DMS153 (cell line): Measurements from ENCODE around the gene RAD23B.

Source experiments
- DNase-seq: peaks from one replicate; lab custom pipeline; 2025; lab: John Stamatoyannopoulos, UW

Gene RAD23B

GRCh38 chr9:107268560-107268959, 14.5 kb upstream of the RAD23B start:
- no peak for DNase-seq

GRCh38 chr9:107269254-107269653, 13.8 kb upstream of the RAD23B start:
- DNase-seq = no peak

- no peak for DNase-seq
These were observed 13.4 kb upstream of the RAD23B start for GRCh38 chr9:107269681-107270080.

- no peak for DNase-seq
These were observed 13.0 kb upstream of the RAD23B start for GRCh38 chr9:107270082-107270481.

DNA sequence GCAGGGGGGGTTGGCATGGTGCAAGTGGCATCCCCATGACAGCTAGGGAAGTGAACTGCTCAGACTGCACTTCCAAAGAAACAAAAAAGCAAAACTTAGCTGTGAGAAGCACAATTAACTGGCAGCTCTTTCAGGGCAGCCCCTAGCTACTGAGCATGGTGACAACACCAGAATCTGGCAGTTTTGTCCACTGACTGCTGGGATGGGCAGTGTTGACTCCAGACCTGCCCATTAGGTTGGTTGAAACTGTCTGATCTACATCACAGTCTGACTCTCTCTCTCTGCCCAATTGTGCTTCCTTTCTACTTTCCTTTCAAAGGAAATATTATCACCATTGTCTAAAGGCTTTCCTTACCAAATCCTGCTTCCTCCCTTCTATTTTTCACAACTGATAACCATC, 12.5 kb upstream of the RAD23B start:
- no peak for DNase-seq

DNA sequence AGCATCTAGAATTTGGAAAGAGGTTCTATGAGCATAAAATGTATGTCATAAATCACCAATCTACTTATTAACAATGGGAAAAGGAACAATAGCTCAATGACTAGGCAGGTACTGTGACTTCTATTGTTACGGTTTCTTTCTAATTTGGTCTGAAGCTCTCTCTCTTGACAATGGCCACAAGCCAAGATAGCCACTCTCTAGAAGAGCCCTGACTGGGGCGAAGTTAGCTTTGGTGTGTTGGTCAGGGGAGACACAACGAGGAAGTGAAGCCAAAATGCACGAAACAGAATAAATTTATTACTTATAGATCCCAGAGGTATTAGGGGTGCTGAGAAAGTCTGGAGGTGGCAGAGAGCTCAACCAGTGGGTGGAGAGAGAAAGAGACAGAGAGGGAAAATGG, 9.4 kb upstream of the RAD23B start:
- no peak for DNase-seq

DNA sequence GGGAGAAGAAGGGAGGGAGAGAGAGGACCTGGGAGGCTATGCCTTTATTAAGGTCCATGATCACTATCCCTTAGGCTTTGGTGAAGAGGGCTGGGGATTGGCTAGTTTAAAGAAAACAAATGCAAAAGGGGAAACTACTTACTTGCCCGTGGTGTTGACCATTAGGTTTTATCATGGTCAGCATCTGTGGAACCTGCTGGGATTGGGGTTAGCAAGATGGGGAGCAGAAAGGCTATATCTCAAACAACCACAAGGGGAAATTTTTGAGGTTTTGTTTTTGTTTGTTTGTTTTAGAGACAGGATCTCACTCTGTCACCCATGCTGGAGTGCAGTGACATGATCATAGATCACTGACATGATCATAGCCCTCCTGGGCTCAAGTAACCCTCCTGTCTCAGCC, 9.0 kb upstream of the RAD23B start:
- DNase-seq = no peak

DNA sequence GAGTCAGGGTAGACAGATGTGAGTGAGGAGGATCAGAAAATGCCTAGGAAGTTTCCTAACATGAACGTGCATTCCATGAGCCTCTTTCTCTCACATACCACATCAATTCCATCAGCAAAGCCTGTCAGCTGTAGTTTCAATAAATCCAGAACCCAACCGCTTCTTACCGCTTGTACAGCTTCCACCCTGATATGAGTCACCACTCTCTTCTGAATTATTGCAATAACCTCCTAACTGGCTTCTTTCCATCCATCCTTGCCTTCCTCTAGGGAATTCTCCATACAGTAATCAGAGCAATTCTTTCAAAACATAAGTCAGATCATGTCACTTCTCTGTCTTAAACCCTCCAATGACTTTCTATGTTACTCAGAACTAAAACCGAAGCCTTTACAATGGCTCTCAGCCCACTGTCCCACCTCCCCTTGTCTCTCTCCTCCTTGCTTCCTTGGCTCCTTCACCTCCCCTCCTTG, 8.1 kb upstream of the RAD23B start:
- no peak for DNase-seq

DNA sequence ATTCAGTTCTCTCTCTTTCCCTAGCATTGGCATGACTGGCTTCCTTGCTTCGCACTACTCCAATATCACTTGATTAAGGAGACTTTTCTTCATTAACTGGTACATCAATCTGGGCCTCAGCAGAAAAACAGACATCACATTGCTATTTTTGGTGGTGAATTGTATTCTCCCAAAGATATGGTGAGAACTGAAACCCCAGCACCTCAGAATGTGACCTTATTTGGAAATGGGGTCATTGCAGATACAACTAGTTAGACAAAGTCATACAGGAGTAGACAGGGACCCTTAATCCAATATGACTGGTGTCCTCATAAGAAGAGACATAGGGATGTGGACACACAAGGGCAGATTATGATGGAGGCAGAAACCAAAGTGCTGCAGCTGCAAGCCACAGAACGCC, 7.5 kb upstream of the RAD23B start:
- DNase-seq = no peak

DNA sequence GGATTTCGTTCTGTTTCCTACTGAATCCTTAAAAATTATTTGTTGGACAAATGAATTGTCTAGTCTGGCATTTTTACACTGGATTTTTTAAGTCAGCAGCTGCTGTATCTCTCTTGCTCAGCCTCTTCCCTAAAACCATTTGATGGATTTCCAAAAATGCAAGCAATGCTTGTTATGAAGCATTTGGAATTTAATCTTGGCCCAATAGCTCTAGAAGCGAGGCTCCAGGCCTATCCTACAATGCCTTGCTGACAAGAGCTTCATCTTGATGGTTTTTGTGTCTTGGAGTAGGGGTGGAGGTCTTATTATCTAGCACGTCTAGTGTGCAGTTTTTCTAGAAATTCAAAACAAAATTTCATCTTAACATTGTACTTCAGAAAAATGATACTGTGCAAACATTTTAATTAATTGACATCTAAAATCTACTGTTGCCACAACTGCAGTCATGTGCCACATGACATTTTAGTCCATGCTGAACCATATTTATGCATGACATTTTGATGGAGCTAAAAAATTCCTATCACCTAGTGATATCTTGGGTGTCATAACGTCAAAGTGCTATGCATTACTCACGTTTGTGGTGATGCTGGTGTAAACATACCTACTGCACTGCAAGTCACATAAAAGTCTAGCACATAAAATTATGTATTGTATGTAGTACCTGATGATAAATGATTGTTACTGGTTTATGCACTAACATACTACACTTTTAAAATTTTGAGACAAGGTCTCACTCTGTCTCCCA, 5.9 kb upstream of the RAD23B start:
- DNase-seq = no peak

DNA sequence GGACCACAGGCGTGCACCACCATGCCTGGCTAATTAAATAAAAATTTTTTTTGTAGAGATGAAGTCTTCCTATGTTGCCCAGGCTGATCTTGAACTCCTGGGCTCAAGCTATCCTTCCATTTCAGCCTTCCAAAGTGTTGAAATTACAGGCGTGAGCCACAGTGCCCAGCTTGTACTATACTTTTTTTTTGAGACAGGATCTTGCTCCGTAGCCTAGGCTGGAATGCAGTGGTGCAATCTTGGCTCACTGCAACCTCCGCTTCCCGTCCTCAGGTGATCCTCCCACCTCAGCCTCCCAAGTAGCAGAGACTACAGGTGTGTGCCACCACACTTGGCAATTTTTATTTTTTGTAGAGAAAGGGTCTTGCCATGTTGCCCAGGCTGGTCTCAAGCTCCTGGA, 5.3 kb upstream of the RAD23B start:
- DNase-seq = no peak

GRCh38 chr9:107279086-107279485, 4.0 kb upstream of the RAD23B start:
- no peak for DNase-seq

DNA sequence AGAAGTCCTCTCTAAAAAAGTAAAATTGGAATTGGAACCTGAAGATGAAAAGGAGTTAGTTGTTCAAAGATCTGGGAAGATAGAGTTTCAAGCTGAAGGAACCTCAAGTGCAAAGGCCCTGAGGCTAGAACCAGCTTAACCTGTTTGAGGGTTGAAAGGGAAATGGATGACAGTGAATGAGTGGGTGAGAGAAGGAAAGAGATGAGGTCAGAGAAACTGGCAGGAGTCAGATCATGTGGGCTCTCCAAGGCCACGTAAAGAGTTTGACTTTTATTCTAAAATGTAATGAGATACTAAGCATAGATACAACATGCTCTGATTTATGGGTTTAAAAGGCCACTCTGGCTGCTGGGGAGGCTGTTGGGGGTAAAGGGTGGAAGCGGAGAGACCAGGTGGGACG, 2.5 kb upstream of the RAD23B start:
- no peak for DNase-seq

- DNase-seq = no peak
These were observed 1.9 kb upstream of the RAD23B start for GRCh38 chr9:107281184-107281583.

DNA sequence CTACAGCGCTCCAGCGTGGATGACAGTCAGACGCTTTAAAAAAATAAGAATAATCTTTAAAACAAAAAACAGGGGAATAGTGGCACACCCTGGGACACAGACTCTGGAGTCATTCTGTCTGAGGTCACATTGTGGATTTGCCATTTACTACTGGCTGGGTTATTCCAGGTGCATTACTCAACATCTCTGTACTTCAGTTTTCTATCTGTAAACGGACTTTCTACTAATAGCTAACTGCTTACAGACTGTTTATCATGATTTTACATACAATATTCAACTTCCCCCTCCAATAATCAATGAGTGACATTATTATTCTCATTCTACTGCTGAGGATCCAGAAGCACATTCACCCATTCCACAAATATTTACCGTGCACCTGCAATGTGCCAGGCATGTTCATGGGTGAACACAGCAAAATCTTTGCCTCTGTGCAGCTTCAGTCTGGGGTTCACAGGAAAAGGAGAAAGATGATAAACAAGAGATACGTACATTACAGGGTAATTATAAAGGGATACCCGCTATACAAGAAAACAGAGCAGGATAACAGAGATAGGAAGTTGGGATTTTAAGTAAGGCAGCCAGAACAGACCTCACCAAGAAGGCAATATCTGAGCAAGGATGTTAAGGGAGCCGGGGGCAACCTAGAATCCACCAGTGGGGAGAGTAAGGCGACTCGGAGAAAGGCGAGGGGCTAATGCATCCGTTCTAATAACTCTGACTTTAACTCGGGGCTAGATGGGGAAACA, 984 bp upstream of the RAD23B start:
- no peak for DNase-seq

DNA sequence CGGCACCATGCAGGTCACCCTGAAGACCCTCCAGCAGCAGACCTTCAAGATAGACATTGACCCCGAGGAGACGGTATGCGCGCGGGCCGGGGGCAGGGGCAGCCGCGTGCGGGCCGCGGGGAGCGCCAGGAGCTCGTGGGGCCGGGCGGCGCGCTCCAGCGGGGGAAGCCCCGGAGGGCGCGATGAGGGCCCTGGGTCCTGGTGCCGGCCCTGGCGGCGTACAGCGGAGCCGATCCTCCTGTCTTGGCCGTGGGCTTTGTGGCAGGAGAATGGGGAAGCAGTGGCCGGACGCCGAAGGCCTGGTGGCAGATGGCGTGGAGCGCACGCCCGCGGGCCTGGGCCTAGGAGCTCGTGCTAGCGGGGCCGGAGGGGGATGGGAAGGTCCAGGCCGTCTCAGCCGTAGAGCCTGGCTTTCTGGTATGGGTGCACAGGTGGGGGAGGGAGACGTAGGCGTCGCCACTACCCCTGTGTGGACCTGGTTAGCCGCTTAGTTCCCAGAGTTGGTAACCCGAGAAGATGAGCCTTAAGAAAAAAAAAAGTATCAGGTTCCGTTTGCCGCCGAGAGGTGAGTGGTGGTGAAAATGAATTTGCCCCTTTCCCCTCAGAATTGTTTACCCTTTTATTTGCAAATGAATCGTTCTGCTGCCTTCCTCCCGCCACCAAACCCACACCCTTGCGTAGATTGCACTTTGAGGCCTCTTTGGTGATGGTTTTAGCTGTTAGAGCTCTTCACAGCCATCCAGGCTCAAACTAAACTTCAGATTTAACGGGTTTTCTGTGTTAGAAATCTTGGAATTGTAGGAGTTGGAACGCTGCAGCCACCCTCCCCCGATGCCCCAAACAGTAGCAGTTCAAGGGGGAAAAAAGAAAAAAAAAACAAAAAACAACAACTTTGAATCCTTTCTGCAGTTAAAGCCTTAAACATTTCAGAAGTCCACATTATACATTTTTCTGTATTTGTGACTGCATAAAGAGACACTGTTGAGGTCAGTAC, 841 bp downstream of the RAD23B start:
- peak; percentile 43 for DNase-seq

DNA sequence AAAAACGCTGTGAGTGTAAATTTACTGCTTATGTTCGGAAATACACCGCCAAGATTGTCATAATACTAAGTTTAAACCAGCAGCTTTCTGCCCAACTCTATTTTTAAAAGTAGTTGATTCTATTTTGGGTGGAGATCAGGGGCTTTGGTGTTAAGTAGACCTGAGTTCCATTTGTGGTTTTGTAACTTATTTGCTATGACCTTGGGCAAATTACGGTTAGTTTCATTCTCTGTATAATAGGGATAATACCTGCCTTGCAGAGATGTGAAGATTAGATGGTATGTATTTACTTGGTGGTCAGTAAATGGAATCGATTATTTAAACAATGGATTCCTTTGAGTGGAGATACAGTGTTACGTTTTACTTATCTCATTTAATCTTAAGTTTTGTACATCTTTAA, 1.6 kb downstream of the RAD23B start:
- DNase-seq = no peak

GRCh38 chr9:107285286-107285685, 2.2 kb downstream of the RAD23B start:
- DNase-seq = no peak

- no peak for DNase-seq
These were observed 3.0 kb downstream of the RAD23B start for GRCh38 chr9:107286057-107286456.

DNA sequence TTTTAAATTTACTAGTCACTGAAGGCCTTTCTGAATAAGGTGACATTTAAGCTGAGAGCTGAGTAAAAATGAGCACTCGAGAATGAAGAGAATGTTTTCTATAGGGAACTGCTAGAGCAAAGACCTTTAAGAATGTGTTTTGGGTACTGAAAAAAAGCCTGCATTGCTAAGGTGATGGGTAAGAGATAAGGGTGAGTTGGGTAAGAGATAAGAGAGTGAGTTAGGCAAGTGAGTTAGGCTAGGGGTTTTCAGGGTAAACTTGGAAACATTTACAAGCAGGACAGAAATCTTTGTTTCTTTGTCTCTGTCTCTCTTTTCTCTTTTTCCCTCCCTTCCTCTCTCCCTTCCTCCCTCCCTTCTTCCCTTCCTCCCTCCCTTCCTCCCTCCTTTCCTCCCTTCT, 5.6 kb downstream of the RAD23B start:
- no peak for DNase-seq

DNA sequence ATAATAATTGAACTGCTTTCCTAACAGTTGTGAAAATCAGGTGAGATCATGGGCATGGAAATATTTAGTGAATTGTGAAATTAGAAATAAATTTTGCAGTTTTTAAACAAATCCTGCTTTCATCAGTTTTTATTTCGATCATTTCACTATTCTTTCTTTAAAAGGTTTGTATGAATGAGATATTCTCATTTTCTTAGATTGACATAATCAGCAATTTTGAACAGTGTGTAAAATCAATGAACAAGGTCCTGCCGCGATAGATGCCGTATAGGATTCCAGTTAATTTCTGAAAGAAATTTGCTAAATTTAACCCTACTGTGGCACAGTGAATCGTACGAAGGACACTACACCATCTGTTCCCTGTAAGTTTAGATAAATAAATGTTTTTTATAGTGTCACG, 7.5 kb downstream of the RAD23B start:
- DNase-seq = no peak

- no peak for DNase-seq
These were observed 9.9 kb downstream of the RAD23B start for GRCh38 chr9:107292821-107293542.
